ENCODE measurements around the gene ICOS. TPM values are rescaled to one million over a fixed set of nuclear protein-coding genes. Genes with fewer than 3 reads are reported as not detected.

Gene ICOS
- total RNA-seq, 1 experiment from 2014 or later, result not detected

DNA sequence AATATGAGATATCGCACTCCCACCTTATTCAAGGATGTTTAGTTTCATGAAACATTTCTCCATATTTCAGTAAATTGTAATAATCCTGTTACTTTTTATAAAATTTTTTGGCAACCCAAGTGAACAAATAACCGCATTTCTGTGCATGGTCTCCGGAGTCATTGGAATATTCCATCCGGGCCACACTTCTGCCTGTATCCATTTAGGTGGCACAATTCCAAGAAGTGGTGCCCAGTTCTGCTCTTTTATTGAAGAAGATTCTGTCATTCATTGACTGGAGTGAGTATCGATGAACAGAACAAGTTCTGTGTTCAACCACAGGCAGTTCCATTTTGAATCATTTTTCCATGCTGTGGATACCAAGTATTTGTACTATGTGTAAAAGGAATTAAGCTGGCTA, 26.6 kb upstream of the ICOS start:
- no peaks in the 10 kb centered on the region for H4K20me1 ChIP-seq (ENCODE audit: insufficient read depth)
- intact Hi-C loops (cut with micrococcal nuclease; ENCODE audit: unreplicated experiment), result loop anchor here (2.0 to 10.0 kb wide), 3 partner anchors 425 to 1335 kb away; no protein-coding TSS in a partner anchor
- ChIA-PET POLR2A (ENCODE audit: unreplicated experiment) (no interaction called here), CTCF (interaction anchor here (0.6 kb wide), 1 partner anchor 676 kb away, joined by 7 read pairs; no protein-coding TSS in a partner anchor)
- H3K4me3 ChIP-seq, result no peak overlapping the region
- H3K9me2 ChIP-seq (ENCODE audit: insufficient read depth), result no peaks in the 10 kb centered on the region
- no peaks in the 10 kb centered on the region for H3K79me2 ChIP-seq (ENCODE audit: low read depth)
- H3K36me3 ChIP-seq (ENCODE audit: low read depth), result no peaks in the 10 kb centered on the region
- H3F3A ChIP-seq (ENCODE audit: insufficient read depth, low read depth), result no peaks in the 10 kb centered on the region
- H3K9me3 ChIP-seq (ENCODE audit: insufficient read depth, low read depth), result no peaks in the 10 kb centered on the region
- TF ChIP-seq, protein P1, sequence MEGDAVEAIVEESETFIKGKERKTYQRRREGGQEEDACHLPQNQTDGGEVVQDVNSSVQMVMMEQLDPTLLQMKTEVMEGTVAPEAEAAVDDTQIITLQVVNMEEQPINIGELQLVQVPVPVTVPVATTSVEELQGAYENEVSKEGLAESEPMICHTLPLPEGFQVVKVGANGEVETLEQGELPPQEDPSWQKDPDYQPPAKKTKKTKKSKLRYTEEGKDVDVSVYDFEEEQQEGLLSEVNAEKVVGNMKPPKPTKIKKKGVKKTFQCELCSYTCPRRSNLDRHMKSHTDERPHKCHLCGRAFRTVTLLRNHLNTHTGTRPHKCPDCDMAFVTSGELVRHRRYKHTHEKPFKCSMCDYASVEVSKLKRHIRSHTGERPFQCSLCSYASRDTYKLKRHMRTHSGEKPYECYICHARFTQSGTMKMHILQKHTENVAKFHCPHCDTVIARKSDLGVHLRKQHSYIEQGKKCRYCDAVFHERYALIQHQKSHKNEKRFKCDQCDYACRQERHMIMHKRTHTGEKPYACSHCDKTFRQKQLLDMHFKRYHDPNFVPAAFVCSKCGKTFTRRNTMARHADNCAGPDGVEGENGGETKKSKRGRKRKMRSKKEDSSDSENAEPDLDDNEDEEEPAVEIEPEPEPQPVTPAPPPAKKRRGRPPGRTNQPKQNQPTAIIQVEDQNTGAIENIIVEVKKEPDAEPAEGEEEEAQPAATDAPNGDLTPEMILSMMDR (conservative IDR thresholded peaks at IDR 0.05), result 0 out of 2 replicates have a peak, but pooled peaks have one; percentile 15
- no peak for TF ChIP-seq EZH2 (IDR thresholded peaks at IDR 0.05; ENCODE audit: low read depth)
- H2AFZ ChIP-seq, result no peak overlapping the region
- H3K27me3 ChIP-seq (ENCODE audit: insufficient read depth, low read depth), result no peaks in the 10 kb centered on the region
- no TSS peak for BruUV-seq (replicated peaks)
- no peaks in the 10 kb centered on the region for H3K4me1 ChIP-seq (replicated peaks; ENCODE audit: insufficient read depth)
- H3K4me2 ChIP-seq, result no peak overlapping the region
- no peak for DNase-seq
- H3K27ac ChIP-seq, result no peak overlapping the region

DNA sequence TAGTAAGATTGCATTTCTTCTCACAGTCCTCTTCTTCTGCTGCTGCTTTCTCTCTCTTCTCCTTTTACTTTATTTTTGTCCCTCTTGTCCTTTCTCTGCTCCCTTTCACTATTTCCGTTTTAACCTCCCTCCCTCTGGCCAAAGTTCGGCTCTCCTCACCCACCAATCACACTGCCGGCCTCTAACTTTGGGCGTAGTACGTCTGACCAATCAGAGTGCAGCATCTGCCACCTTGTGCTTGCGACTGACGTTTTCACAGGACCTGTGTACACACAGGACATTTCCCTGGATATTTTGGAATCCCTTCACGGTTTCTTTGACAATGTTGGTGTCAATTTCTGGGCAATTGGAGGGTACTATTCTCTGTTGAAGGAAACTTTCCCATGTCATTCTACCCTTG, 22.6 kb upstream of the ICOS start:
- no peaks in the 10 kb centered on the region for H3K27me3 ChIP-seq (ENCODE audit: insufficient read depth, low read depth)
- H2AFZ ChIP-seq, result no peak overlapping the region
- no peak overlapping the region for H3K4me3 ChIP-seq
- H3K79me2 ChIP-seq (ENCODE audit: low read depth), result no peaks in the 10 kb centered on the region
- H3K9me3 ChIP-seq (ENCODE audit: insufficient read depth, low read depth), result no peaks in the 10 kb centered on the region
- no peaks in the 10 kb centered on the region for H3K9me2 ChIP-seq (ENCODE audit: insufficient read depth)
- ChIA-PET POLR2A (ENCODE audit: unreplicated experiment) (no interaction called here), CTCF (no interaction called here)
- DNase-seq, result no peak
- H3K27ac ChIP-seq, result no peak overlapping the region
- H4K20me1 ChIP-seq (ENCODE audit: insufficient read depth), result no peaks in the 10 kb centered on the region
- no peak overlapping the region for H3K4me2 ChIP-seq
- H3K4me1 ChIP-seq (replicated peaks; ENCODE audit: insufficient read depth), result no peaks in the 10 kb centered on the region
- TF ChIP-seq, protein P1 (conservative IDR thresholded peaks at IDR 0.05), result no peak
- no peak for TF ChIP-seq EZH2 (IDR thresholded peaks at IDR 0.05; ENCODE audit: low read depth)
- H3F3A ChIP-seq (ENCODE audit: insufficient read depth, low read depth), result no peaks in the 10 kb centered on the region
- intact Hi-C loops (cut with micrococcal nuclease; ENCODE audit: unreplicated experiment), result no loop called here
- no TSS peak for BruUV-seq (replicated peaks)
- no peaks in the 10 kb centered on the region for H3K36me3 ChIP-seq (ENCODE audit: low read depth)

DNA sequence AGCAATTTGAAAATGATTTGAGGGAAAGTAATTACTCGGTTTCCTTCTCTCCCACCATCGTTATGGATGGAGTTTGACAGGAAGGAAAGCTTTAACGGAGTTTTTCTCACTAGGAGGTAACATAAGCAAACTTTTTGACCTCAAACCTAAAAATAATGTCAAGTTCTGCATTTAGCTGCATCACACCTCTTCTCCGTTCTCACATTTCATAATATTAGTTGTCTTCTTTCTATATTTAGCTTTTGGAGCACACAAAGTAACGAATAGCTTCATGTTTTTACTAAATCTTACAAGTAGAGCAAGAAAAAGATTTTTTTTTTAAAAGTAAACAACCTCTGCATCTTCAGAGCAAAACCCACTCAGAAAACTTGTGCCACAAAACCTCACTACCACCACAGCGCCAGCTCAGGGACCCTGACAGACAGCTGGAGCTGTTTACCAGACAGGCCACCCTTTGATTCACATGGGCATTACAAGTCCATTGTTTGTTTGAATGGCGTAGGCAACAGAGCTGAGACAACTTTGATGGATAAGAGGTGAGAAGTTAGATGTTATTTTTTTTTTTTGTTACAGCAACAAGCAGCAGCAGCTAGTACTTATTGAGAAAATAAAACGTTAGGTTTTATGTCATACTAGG, 21.9 kb upstream of the ICOS start:
- Histone ChIP-seq H3K9me2 (ENCODE audit: insufficient read depth) (no peaks in the 10 kb centered on the region), H3K9me3 (ENCODE audit: insufficient read depth, low read depth) (no peaks in the 10 kb centered on the region), H3F3A (ENCODE audit: insufficient read depth, low read depth) (no peaks in the 10 kb centered on the region), H3K27me3 (ENCODE audit: insufficient read depth, low read depth) (no peaks in the 10 kb centered on the region), H2AFZ (no peak overlapping the region), H3K27ac (no peak overlapping the region), H3K36me3 (ENCODE audit: low read depth) (no peaks in the 10 kb centered on the region), H3K4me1 (replicated peaks; ENCODE audit: insufficient read depth) (no peaks in the 10 kb centered on the region), H3K79me2 (ENCODE audit: low read depth) (no peaks in the 10 kb centered on the region), H4K20me1 (ENCODE audit: insufficient read depth) (no peaks in the 10 kb centered on the region), H3K4me3 (no peak overlapping the region), H3K4me2 (no peak overlapping the region)
- ChIA-PET CTCF (no interaction called here), POLR2A (ENCODE audit: unreplicated experiment) (no interaction called here)
- TF ChIP-seq, protein P1 (conservative IDR thresholded peaks at IDR 0.05), result no peak
- no peak for TF ChIP-seq EZH2 (IDR thresholded peaks at IDR 0.05; ENCODE audit: low read depth)
- DNase-seq, result no peak
- BruUV-seq (replicated peaks), result no TSS peak
- intact Hi-C loops (cut with micrococcal nuclease; ENCODE audit: unreplicated experiment), result no loop called here

Measured in PC-9 (cell line).